Caco-2 (cell line): ENCODE data around the gene HCN3. TPM values are rescaled to one million over a fixed set of nuclear protein-coding genes. Genes with fewer than 3 reads are reported as not detected.
A peak's percentile ranks its signal among the peaks of the same experiment; 100 is the strongest.

Experiments used
- BruUV-seq: library from RNA; stranded (reverse); fragments of 400-500 nt; replicated peaks from 2 replicates; lab custom pipeline; 2021; lab: Mats Ljungman, UMichigan
- CTCF ChIA-PET: fragments of 300-600 bp; sonication (Branson Sonifier 250); formaldehyde crosslinking; loops from one replicate; lab custom pipeline; 2022; ENCODE audit warnings: antibody characterized with exemption; lab: Charles Lee
- POLR2A ChIA-PET: fragments of 300-600 bp; sonication (Branson Sonifier 250); formaldehyde crosslinking; loops from one replicate; lab custom pipeline; 2022; ENCODE audit warnings: antibody characterized with exemption; lab: Charles Lee
- DNase-seq, 2 experiments: peaks; one replicate each; pipeline versions ENCODE4 v3.0.0 to v3.0.0-alpha.2; 2020 to 2022
- H3K27me3 ChIP-seq: replicated peaks from 2 replicates; pipeline ENCODE4 v1.6.0; 2011; ENCODE audit warnings: low read length; ENCODE audit not compliant: control insufficient read depth, insufficient read depth
- H3K36me3 ChIP-seq: 2 replicates; pipeline ENCODE4 v1.5.1; 2011; ENCODE audit warnings: low read length; ENCODE audit not compliant: control insufficient read depth, insufficient read depth
- H3K4me1 ChIP-seq: fragments of 250-450 bp; sonication (Bioruptor Pico); 2 replicates; pipeline ENCODE4 v1.5.1; 2020; ENCODE audit warnings: mild to moderate bottlenecking
- H3K4me3 ChIP-seq: 2 replicates; pipeline ENCODE4 v1.5.1; 2011; ENCODE audit warnings: low read depth, mild to moderate bottlenecking, control low read depth, low read length
- H3K9me3 ChIP-seq: fragments of 250-450 bp; sonication (Bioruptor Pico); 2 replicates; pipeline ENCODE4 v1.5.1; 2020; ENCODE audit warnings: mild to moderate bottlenecking, moderate library complexity
- H3K27ac Mint-ChIP-seq: one replicate; pipeline ENCODE4 v1.8.0; 2022; ENCODE audit warnings: mixed read lengths; ENCODE audit not compliant: unreplicated experiment
- H3K27me3 Mint-ChIP-seq: one replicate; pipeline ENCODE4 v1.8.0; 2022; ENCODE audit warnings: mixed read lengths; ENCODE audit not compliant: insufficient read depth, unreplicated experiment
- H3K36me3 Mint-ChIP-seq: one replicate; pipeline ENCODE4 v1.8.0; 2022; ENCODE audit warnings: mild to moderate bottlenecking, mixed read lengths; ENCODE audit not compliant: insufficient read depth, unreplicated experiment
- H3K4me1 Mint-ChIP-seq: one replicate; pipeline ENCODE4 v1.8.0; 2022; ENCODE audit warnings: low read depth, mixed read lengths; ENCODE audit not compliant: unreplicated experiment
- H3K4me3 Mint-ChIP-seq: one replicate; pipeline ENCODE4 v1.8.0; 2022; ENCODE audit warnings: mild to moderate bottlenecking, moderate library complexity, mixed read lengths; ENCODE audit not compliant: unreplicated experiment
- H3K9me3 Mint-ChIP-seq: one replicate; pipeline ENCODE4 v1.8.0; 2022; ENCODE audit warnings: mixed read lengths; ENCODE audit not compliant: unreplicated experiment
- intact Hi-C: fragments of 100-400 bp; cut with micrococcal nuclease; formaldehyde crosslinking; loops from one replicate; pipeline ENCODE4 v1.10.0; 2022; ENCODE audit not compliant: unreplicated experiment
- total RNA-seq: library from RNA; stranded (reverse); gene quantifications from 2 replicates; pipeline ENCODE4 v1.2.3, GENCODE V29; 2022
- TF ChIP-seq, protein P1 (sequence below), 2 experiments: fragments of 200-600 bp in 1 of 2; IDR thresholded peaks; 1 replicate in 1 of 2; 2 replicates in 1 of 2; pipeline versions ENCODE4 v1.5.1 to v1.8.0; 2011 to 2022; ENCODE audit warnings: antibody characterized with exemption in 1 of 2, control low read depth in 1 of 2, inconsistent platforms in 1 of 2, low read depth in 1 of 2, low read length in 1 of 2, mild to moderate bottlenecking in 1 of 2, moderate library complexity in 1 of 2; ENCODE audit not compliant: insufficient read depth in 1 of 2, severe bottlenecking in 1 of 2, unreplicated experiment in 1 of 2

HCN3 gene
- total RNA-seq, 1 experiment from 2014 or later = 8.8 TPM

DNA sequence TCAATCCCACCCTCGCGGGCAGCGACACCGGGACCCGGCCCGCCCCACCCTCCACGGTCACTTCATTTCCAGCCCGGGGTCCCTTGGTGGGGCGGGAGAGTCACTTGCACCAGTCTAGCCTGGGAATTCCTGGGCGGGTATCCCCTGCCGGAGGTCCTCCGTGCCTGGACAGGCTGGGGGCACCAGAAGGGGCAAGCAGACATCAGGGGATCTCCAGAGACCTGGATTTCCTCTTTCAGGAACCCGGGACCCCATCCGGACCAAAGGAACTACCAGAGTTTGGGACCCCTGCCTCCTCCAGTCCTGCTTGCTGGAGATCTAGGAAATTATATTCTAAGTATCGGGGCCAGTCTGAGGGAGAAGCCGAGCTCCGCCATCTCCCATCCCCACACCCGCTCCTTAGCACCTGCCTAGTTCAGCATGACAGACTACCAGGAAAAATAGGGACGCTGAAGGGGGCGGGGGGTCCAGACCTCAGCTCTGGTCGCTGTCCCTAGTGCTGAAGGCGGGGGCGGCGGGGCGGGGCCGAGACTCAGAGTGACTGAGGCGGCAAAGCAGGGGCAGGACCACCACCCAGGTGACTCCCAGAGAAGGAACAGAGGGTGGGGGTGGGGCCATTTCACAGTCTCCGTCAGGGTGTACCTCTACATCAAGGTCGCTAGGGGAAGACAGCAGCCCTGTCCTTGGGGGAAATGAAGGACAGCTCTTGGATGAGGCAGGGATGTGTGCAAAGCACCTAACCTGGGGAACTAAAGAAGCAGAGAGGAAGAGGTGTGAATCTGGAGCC is 832 bp downstream of the HCN3 start:
- no peaks in the 10 kb centered on the region for H3K9me3 Mint-ChIP-seq
- no peak overlapping the region for H3K27ac Mint-ChIP-seq
- H3K4me3 Mint-ChIP-seq = peak overlapping the region; percentile 47
- Histone ChIP-seq H3K4me3 (peak overlapping the region; percentile 87), H3K9me3 (no peaks in the 10 kb centered on the region), H3K36me3 (peaks cover 2% of the 10 kb centered on the region; the same call in 1 of the 2 replicates), H3K27me3 (no peaks in the 10 kb centered on the region), H3K4me1 (0 out of 2 replicates have a peak, but pooled peaks cover 8% of the 10 kb centered on the region)
- POLR2A ChIA-PET = interaction anchor here (0.5 to 1.0 kb wide), 3 partner anchors 45 to 656 kb away, joined by 3 to 6 read pairs (median 3); partner anchors contain the start of gene KHDC4
- intact Hi-C loops = loop anchor here (1.0 kb wide), 3 partner anchors 28 to 45 kb away; partner anchors contain the start of gene FDPS
- CTCF ChIA-PET = interaction anchor here (0.6 to 1.4 kb wide), 8 partner anchors 16 to 472 kb away, joined by 3 to 20 read pairs (median 5); partner anchors contain the start of genes FDPS and SCAMP3
- TF ChIP-seq, protein P1, sequence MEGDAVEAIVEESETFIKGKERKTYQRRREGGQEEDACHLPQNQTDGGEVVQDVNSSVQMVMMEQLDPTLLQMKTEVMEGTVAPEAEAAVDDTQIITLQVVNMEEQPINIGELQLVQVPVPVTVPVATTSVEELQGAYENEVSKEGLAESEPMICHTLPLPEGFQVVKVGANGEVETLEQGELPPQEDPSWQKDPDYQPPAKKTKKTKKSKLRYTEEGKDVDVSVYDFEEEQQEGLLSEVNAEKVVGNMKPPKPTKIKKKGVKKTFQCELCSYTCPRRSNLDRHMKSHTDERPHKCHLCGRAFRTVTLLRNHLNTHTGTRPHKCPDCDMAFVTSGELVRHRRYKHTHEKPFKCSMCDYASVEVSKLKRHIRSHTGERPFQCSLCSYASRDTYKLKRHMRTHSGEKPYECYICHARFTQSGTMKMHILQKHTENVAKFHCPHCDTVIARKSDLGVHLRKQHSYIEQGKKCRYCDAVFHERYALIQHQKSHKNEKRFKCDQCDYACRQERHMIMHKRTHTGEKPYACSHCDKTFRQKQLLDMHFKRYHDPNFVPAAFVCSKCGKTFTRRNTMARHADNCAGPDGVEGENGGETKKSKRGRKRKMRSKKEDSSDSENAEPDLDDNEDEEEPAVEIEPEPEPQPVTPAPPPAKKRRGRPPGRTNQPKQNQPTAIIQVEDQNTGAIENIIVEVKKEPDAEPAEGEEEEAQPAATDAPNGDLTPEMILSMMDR (IDR thresholded peaks at IDR 0.05; ENCODE audit: insufficient read depth in 1 of 2, low read depth in 1 of 2, low read length in 1 of 2, severe bottlenecking in 1 of 2, unreplicated experiment in 1 of 2) = peak; percentile 43 to 63
- H3K4me1 Mint-ChIP-seq = peaks cover 17% of the 10 kb centered on the region
- H3K36me3 Mint-ChIP-seq = peaks cover 27% of the 10 kb centered on the region
- no TSS peak for BruUV-seq
- H3K27me3 Mint-ChIP-seq = no peaks in the 10 kb centered on the region
- peak; percentile 83 to 87 for DNase-seq

DNA sequence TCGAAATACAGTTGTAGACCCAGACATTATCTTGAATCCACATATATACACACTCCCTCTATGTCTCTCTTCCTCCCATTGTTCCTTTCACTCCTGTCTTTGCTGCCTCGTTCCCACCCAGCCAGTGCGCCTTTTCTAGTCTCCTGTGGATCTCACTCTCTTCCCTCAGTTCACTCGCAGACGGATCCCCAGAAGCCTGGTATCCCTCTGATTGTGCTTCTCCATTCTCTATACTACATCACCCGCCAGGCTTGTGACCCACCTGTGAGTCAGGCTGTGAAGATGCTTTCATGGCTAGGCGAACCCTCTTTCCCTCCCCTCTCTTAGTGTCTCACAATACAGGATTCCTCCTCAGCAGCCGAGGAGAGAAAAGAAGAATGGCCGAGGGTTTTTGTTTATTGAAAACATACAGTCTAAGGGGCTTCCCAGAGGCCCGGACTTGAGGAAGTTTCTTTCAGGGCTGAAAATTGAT is 1.5 kb downstream of the HCN3 start:
- Mint-ChIP-seq H3K27me3 (no peaks in the 10 kb centered on the region), H3K36me3 (peaks cover 22% of the 10 kb centered on the region), H3K9me3 (no peaks in the 10 kb centered on the region), H3K4me1 (peaks cover 17% of the 10 kb centered on the region), H3K4me3 (peak overlapping the region; percentile 47), H3K27ac (no peak overlapping the region)
- H3K9me3 ChIP-seq = no peaks in the 10 kb centered on the region
- no peaks in the 10 kb centered on the region for H3K27me3 ChIP-seq
- TF ChIP-seq, protein P1 (IDR thresholded peaks at IDR 0.05; ENCODE audit: insufficient read depth in 1 of 2, low read depth in 1 of 2, low read length in 1 of 2, severe bottlenecking in 1 of 2, unreplicated experiment in 1 of 2) = no peak
- intact Hi-C loops = loop anchor here (1.0 kb wide), 2 partner anchors 28 to 30 kb away; partner anchors contain the start of gene FDPS
- DNase-seq = no peak
- ChIA-PET CTCF (interaction anchor here (0.6 to 1.4 kb wide), 5 partner anchors 17 to 45 kb away, joined by 3 to 20 read pairs (median 4); partner anchors contain the start of genes FDPS and SCAMP3), POLR2A (interaction anchor here (1.0 kb wide), 1 partner anchor 44 kb away, joined by 3 read pairs; no protein-coding TSS in a partner anchor)
- H3K36me3 ChIP-seq = peaks cover 2% of the 10 kb centered on the region; the same call in 1 of the 2 replicates
- H3K4me1 ChIP-seq = 0 out of 2 replicates have a peak, but pooled peaks cover 7% of the 10 kb centered on the region
- TSS peak; percentile 12 for BruUV-seq
- peak overlapping the region; percentile 87 for H3K4me3 ChIP-seq

DNA sequence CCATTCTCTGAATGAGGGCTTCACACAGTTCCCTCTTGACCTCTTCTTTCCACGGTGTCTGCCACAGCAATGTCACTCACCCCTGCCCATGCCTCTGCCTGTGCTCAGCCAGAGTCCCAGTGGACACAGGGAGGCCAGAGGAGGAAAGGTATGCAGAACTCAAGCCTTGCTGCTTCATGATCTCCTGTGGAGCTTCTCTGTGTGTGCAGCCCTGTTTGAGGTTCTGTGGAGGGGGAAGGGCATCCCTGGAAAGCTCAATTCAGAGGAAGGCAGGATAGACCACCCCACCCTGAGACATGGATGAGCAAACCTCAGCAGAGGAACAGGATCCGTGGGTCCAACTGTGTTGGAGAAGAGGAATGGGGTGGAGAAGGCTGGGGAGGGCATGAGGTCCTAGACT is 2.0 kb downstream of the HCN3 start:
- Histone ChIP-seq H3K36me3 (peaks cover 2% of the 10 kb centered on the region; the same call in 1 of the 2 replicates), H3K4me1 (0 out of 2 replicates have a peak, but pooled peaks cover 4% of the 10 kb centered on the region), H3K9me3 (no peaks in the 10 kb centered on the region), H3K4me3 (no peak overlapping the region), H3K27me3 (no peaks in the 10 kb centered on the region)
- Mint-ChIP-seq H3K9me3 (no peaks in the 10 kb centered on the region), H3K36me3 (peaks cover 22% of the 10 kb centered on the region), H3K4me3 (no peak overlapping the region), H3K27me3 (no peaks in the 10 kb centered on the region), H3K27ac (no peak overlapping the region), H3K4me1 (peaks cover 17% of the 10 kb centered on the region)
- intact Hi-C loops = no loop called here
- POLR2A ChIA-PET = no interaction called here
- CTCF ChIA-PET = interaction anchor here (1.4 kb wide), 1 partner anchor 44 kb away, joined by 20 read pairs; no protein-coding TSS in a partner anchor
- no peak for DNase-seq
- TF ChIP-seq, protein P1 (IDR thresholded peaks at IDR 0.05; ENCODE audit: insufficient read depth in 1 of 2, low read depth in 1 of 2, low read length in 1 of 2, severe bottlenecking in 1 of 2, unreplicated experiment in 1 of 2) = no peak
- BruUV-seq = no TSS peak
